HEK293T (cell line): ENCODE data around the gene ADGRE3.
"Not testable (repeated sequence)": the region's sequence is repeated elsewhere in the genome, so short reads cannot be mapped to it uniquely, and the experiment has no call there.

Experiments used
- CTCF ChIA-PET: fragments of 350-600 bp; formaldehyde crosslinking; extraction: SDS; loops from one replicate; lab custom pipeline; 2021; ENCODE audit warnings: antibody characterized with exemption, inconsistent platforms; lab: Yijun Ruan, JAX
- POLR2A ChIA-PET: fragments of 350-600 bp; formaldehyde crosslinking; extraction: SDS; loops from one replicate; lab custom pipeline; 2020; ENCODE audit warnings: antibody characterized with exemption, inconsistent platforms; lab: Yijun Ruan, JAX
- DNase-seq: peaks from one replicate; pipeline ENCODE4 v3.0.0; 2012; ENCODE audit warnings: mixed read lengths; ENCODE audit errors: extremely low spot score
- ARNT ChIP-seq: fragments of 450-650 bp; IDR thresholded peaks from 2 replicates; pipeline ENCODE4 v1.6.1; 2017; ENCODE audit warnings: mild to moderate bottlenecking
- BHLHE40 ChIP-seq: fragments of 450-650 bp; IDR thresholded peaks from 2 replicates; pipeline ENCODE4 v1.6.1; 2016; ENCODE audit warnings: mild to moderate bottlenecking, moderate library complexity, borderline replicate concordance
- CTBP1 ChIP-seq: fragments of 450-650 bp; IDR thresholded peaks from 2 replicates; pipeline ENCODE4 v1.6.1; 2016; ENCODE audit warnings: borderline replicate concordance
- ELF4 ChIP-seq: fragments of 450-650 bp; IDR thresholded peaks from 2 replicates; pipeline ENCODE4 v1.6.1; 2017; ENCODE audit warnings: antibody characterized with exemption
- FOXA1 ChIP-seq: fragments of 450-650 bp; IDR thresholded peaks from 2 replicates; pipeline ENCODE4 v1.6.1; 2016; ENCODE audit warnings: mild to moderate bottlenecking
- FOXK2 ChIP-seq: fragments of 450-650 bp; IDR thresholded peaks from 2 replicates; pipeline ENCODE4 v1.6.1; 2016; ENCODE audit warnings: mild to moderate bottlenecking
- FOXM1 ChIP-seq: fragments of 450-650 bp; IDR thresholded peaks from 2 replicates; pipeline ENCODE4 v1.6.1; 2017; ENCODE audit warnings: mild to moderate bottlenecking, borderline replicate concordance
- HDGF ChIP-seq: fragments of 450-650 bp; IDR thresholded peaks from 2 replicates; pipeline ENCODE4 v1.6.1; 2017; ENCODE audit warnings: antibody characterized with exemption, borderline replicate concordance
- L3MBTL2 ChIP-seq: fragments of 450-650 bp; conservative IDR thresholded peaks from 2 replicates; pipeline ENCODE4 v1.6.1; 2016; ENCODE audit warnings: mild to moderate bottlenecking
- LEF1 ChIP-seq: fragments of 450-650 bp; IDR thresholded peaks from 2 replicates; pipeline ENCODE4 v1.6.1; 2017; ENCODE audit warnings: mild to moderate bottlenecking, borderline replicate concordance
- NFRKB ChIP-seq: fragments of 450-650 bp; IDR thresholded peaks from 2 replicates; pipeline ENCODE4 v1.6.1; 2016; ENCODE audit warnings: mild to moderate bottlenecking, moderate library complexity
- PKNOX1 ChIP-seq: fragments of 450-650 bp; IDR thresholded peaks from 2 replicates; pipeline ENCODE4 v1.6.1; 2016
- SP1 ChIP-seq: fragments of 450-650 bp; IDR thresholded peaks from 2 replicates; pipeline ENCODE4 v1.6.1; 2017
- SUZ12 ChIP-seq: fragments of 450-650 bp; IDR thresholded peaks from 2 replicates; pipeline ENCODE4 v1.6.1; 2016; ENCODE audit warnings: mild to moderate bottlenecking
- TARDBP ChIP-seq: fragments of 450-650 bp; IDR thresholded peaks from 2 replicates; pipeline ENCODE4 v1.6.1; 2016
- ZNF384 ChIP-seq: fragments of 450-650 bp; IDR thresholded peaks from 2 replicates; pipeline ENCODE4 v1.6.1; 2016

The ADGRE3 gene

DNA sequence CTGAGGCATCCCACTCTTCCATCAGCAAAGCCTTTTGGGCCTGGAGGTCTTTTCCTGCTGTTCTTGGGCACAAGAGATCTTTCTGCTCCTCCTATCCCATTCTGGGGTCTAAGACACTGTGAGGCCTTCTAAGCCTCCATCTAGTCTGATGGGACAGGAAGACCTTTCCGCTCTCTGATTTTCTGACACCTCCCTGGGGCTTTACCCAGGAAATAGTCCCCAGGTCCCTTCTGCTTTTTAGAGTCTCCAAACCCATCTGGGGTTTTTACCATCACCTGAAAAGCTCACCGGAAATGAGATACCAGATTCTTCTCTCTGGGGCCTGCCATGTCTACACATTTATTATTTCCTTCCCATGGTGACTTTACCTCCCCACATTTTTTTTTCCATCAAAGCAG lies 70.7 kb downstream of the ADGRE3 start:
- no peak for DNase-seq
- ChIA-PET CTCF (no interaction called here), POLR2A (no interaction called here)
- no peak for TF ChIP-seq BHLHE40
- TF ChIP-seq SUZ12, result no peak

GRCh38 chr19:14599548-14600147 lies 75.0 kb downstream of the ADGRE3 start:
- POLR2A ChIA-PET, result no interaction called here
- TF ChIP-seq CTBP1, result no peak
- no peak for TF ChIP-seq FOXA1
- TF ChIP-seq FOXM1, result no peak
- TF ChIP-seq NFRKB, result no peak
- no peak for TF ChIP-seq SP1
- no peak for TF ChIP-seq FOXK2
- no peak for TF ChIP-seq PKNOX1
- TF ChIP-seq HDGF, result no peak
- TF ChIP-seq L3MBTL2, result no peak
- CTCF ChIA-PET, result no interaction called here
- DNase-seq, result no peak

GRCh38 chr19:14595558-14595957 lies 79.1 kb downstream of the ADGRE3 start:
- DNase-seq, result no peak
- TF ChIP-seq ZNF384 (no peak), FOXA1 (no peak), ELF4 (no peak), FOXK2 (no peak)
- ChIA-PET CTCF (no interaction called here), POLR2A (no interaction called here)

DNA sequence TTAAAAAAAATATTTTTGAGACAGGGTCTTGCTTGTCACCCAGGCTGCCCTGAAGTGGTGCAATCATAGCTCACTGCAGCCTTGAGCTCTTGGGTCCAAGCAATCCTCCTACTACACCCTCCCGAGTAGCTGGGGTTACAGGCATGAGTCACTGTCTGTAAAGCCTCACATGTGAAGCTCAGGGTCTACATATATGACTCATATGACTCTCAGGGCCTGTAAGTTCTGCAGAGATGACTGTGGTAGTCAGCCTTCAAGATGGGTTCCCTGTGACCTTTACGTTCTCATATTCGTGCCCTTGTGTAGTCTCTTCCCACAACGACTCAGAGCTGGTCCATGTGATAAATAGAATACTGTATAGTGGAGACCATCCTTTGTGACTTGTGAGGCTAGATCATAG lies 85.2 kb downstream of the ADGRE3 start:
- DNase-seq, POLR2A ChIA-PET, CTCF ChIA-PET: not testable (repeated sequence)

DNA sequence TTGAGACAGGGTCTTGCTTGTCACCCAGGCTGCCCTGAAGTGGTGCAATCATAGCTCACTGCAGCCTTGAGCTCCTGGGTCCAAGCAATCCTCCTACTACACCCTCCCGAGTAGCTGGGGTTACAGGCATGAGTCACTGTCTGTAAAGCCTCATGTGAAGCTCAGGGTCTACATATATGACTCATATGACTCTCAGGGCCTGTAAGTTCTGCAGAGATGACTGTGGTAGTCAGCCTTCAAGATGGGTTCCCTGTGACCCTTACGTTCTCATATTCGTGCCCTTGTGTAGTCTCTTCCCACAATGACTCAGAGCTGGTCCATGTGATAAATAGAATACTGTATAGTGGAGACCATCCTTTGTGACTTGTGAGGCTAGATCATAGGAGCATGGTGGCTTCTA lies 89.5 kb downstream of the ADGRE3 start:
- DNase-seq, POLR2A ChIA-PET, CTCF ChIA-PET: not testable (repeated sequence)

DNA sequence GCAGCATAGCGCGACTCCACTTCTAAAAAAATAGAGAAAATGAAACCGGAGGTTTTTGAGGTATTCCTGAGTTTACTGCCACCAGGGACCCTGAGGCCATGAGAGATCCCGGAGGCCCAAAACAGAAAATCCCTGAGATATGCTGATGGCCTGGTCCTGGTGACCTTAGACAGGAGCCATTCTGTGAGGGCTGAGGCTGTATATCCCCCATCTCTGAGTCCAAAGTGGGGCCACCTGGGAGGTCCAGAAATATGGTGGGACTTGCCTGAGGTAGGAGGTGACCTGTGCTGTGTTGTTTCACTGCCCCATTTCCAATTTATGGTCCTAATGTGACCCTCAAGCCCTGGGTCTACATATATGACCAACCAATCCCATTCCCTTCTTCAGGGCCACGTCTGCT lies 90.3 kb downstream of the ADGRE3 start:
- CTCF ChIA-PET, POLR2A ChIA-PET, DNase-seq: not testable (repeated sequence)

DNA sequence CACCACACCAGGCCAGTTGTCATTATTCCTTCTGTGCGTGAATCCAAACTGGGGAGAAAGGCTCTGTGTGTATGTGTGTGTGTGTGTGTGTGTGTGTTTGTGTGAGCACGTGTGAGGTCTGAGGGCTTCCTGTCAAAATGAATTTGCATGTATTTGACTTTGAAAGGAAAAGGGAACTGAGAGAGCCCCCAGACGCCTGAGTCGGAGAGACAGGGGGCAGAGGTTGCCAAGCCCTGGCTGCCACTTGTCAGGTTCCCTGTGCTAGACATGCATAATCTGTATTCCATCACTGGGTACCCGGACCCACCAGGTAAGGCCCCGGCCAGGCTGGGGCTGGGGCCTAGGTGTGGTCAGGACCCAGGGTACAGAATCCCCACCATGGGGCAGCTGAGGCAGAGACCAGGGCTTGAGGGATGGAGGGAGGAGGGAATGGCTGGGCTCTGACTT lies 91.7 kb downstream of the ADGRE3 start, which contains the start of gene CLEC17A:
Gene CLEC17A (plus strand): TSS at position 191 of the 447 bp plus-strand sequence. CDS start 77 bp downstream, at position 268.
- no peak for DNase-seq
- TF ChIP-seq PKNOX1 (no peak), NFRKB (no peak), LEF1 (no peak), ZNF384 (no peak), HDGF (no peak), SP1 (no peak), ELF4 (no peak), BHLHE40 (no peak), FOXA1 (no peak), FOXM1 (no peak), CTBP1 (no peak), FOXK2 (no peak), TARDBP (no peak), SUZ12 (no peak), L3MBTL2 (no peak), ARNT (no peak)
- POLR2A ChIA-PET, result no interaction called here
- CTCF ChIA-PET, result no interaction called here

DNA sequence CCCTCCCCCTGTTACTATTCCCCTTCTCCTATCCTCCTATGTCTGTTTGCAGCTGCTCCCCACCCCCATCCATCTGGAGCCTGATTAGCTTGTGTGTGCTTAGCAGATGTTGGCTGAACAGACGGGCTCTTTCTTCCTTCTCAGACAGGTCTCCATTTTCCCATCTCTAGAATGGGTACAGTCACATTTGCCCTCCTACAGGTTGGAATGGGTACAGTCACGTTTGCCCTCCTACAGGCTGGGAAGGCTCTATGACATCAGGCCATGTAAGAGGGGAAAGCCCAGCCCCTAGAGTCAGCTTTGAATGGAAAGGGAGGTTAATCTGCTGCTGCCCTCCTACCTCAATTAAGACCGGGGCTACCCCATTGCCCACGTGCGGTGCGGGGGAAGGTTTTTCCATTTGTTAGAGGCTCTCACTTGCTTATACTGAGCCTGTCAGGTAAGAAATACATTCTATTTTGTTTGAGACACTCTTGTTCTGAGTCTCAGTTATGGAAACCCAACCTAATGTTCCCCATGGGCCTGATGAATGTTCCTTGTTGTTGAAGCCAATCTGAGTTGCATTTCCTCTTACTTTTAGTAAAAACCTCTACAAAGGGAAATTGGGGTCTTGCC lies 93.9 kb downstream of the ADGRE3 start:
- ChIA-PET POLR2A (interaction anchor here (0.7 kb wide), 1 partner anchor 9 kb away, joined by 3 read pairs; the partner anchor contains the start of gene NDUFB7), CTCF (interaction anchor here (0.6 kb wide), 1 partner anchor 107 kb away, joined by 4 read pairs; no protein-coding TSS in a partner anchor)
- TF ChIP-seq HDGF (no peak), FOXK2 (no peak), BHLHE40 (no peak), FOXA1 (no peak), LEF1 (no peak), CTBP1 (no peak), L3MBTL2 (no peak), SP1 (no peak), FOXM1 (no peak), ELF4 (no peak), TARDBP (no peak), SUZ12 (no peak), ARNT (no peak), ZNF384 (no peak), PKNOX1 (no peak), NFRKB (no peak)
- no peak for DNase-seq
